Anterior cingulate cortex (tissue), 58 donors: ENCODE results near the gene MAN2B1.
"Not testable (repeated sequence)": the region's sequence is repeated elsewhere in the genome, so short reads cannot be mapped to it uniquely, and the experiment has no call there.

Source experiments
- DNase-seq, 58 donors: peaks; one replicate each; lab custom pipeline; 2025; lab: John Stamatoyannopoulos, UW

Gene MAN2B1

GRCh38 chr19:12626958-12627357 is 39.6 kb downstream of the MAN2B1 start:
- no peak for DNase-seq

- no peak for DNase-seq
These were observed 43.0 kb downstream of the MAN2B1 start for GRCh38 chr19:12623361-12624031.

- not testable (repeated sequence) for DNase-seq
These were observed 45.1 kb downstream of the MAN2B1 start for GRCh38 chr19:12621253-12622024.

- no peak for DNase-seq
These were observed 48.9 kb downstream of the MAN2B1 start for GRCh38 chr19:12617646-12618045.

GRCh38 chr19:12611361-12611699 is 55.2 kb downstream of the MAN2B1 start:
- DNase-seq, result peak in 52 of 58 donors; percentile 9 to 80 (median 44)

GRCh38 chr19:12610540-12611360 is 55.8 kb downstream of the MAN2B1 start, which contains the start of the genes ZNF490 and ZNF791:
ZNF490 (minus strand) TSS chr19:12610813; CDS start chr19:12610680, 133 bp downstream.
ZNF791 (plus strand) TSS chr19:12610920; CDS start chr19:12611080, 160 bp downstream.
- peak; percentile 71 to 99 (median 95) for DNase-seq

GRCh38 chr19:12607631-12608030 is 58.9 kb downstream of the MAN2B1 start:
- peak in 2 of 58 donors; percentile 0 for DNase-seq

GRCh38 chr19:12606796-12607195 is 59.7 kb downstream of the MAN2B1 start:
- no peak for DNase-seq

- peak in 1 of 58 donors; percentile 3 for DNase-seq
These were observed 62.8 kb downstream of the MAN2B1 start for GRCh38 chr19:12603714-12604113.

- DNase-seq, result no peak
These were observed 68.9 kb downstream of the MAN2B1 start for GRCh38 chr19:12597594-12597993.

GRCh38 chr19:12596927-12597548 is 69.5 kb downstream of the MAN2B1 start:
- DNase-seq, result peak in 24 of 58 donors; percentile 1 to 37 (median 8)
